GM23338 (cell line): ENCODE data around the gene NUP205. TPM values are rescaled to one million over a fixed set of nuclear protein-coding genes. Genes with fewer than 3 reads are reported as not detected.

Source experiments
- ATAC-seq: fragments of 200-7000 bp; cut with Tn5 transposase; 3 replicates; pipeline ENCODE4 v1.9.1; 2020
- DNase-seq: peaks from one replicate; pipeline ENCODE4 v3.0.0-alpha.2; 2015; ENCODE audit warnings: low spot score
- H2AFZ ChIP-seq: fragments of 200-600 bp; sonication (generic); 2 replicates; pipeline ENCODE4 v1.8.0; 2016; ENCODE audit warnings: antibody characterized with exemption, mild to moderate bottlenecking, moderate library complexity
- H3F3A ChIP-seq: fragments of 200-600 bp; sonication (generic); replicated peaks from 2 replicates; pipeline ENCODE4 v1.8.0; 2017; ENCODE audit warnings: antibody characterized with exemption, mixed run types, low read depth
- H3K27ac ChIP-seq: fragments of 200-600 bp; sonication (generic); 2 replicates; pipeline ENCODE4 v1.6.1; 2016; ENCODE audit warnings: low read depth
- H3K27me3 ChIP-seq: fragments of 200-600 bp; sonication (generic); 2 replicates; pipeline ENCODE4 v1.8.0; 2016; ENCODE audit warnings: mild to moderate bottlenecking, mixed run types, moderate library complexity; ENCODE audit not compliant: insufficient read depth
- H3K36me3 ChIP-seq: fragments of 200-600 bp; sonication (generic); 2 replicates; pipeline ENCODE4 v1.8.0; 2016; ENCODE audit warnings: mild to moderate bottlenecking; ENCODE audit not compliant: insufficient read depth
- H3K4me1 ChIP-seq: fragments of 200-600 bp; sonication (generic); 2 replicates; pipeline ENCODE4 v1.8.0; 2016; ENCODE audit warnings: mild to moderate bottlenecking, moderate library complexity; ENCODE audit not compliant: insufficient read depth
- H3K4me2 ChIP-seq: fragments of 200-600 bp; sonication (generic); 2 replicates; pipeline ENCODE4 v1.7.1; 2017; ENCODE audit warnings: mixed run types
- H3K4me3 ChIP-seq: fragments of 200-600 bp; sonication (generic); 2 replicates; pipeline ENCODE4 v1.6.1; 2016; ENCODE audit warnings: mixed run types
- H3K79me2 ChIP-seq: fragments of 200-600 bp; sonication (generic); replicated peaks from 2 replicates; pipeline ENCODE4 v1.8.0; 2017; ENCODE audit warnings: mild to moderate bottlenecking; ENCODE audit not compliant: insufficient read depth
- H3K9me2 ChIP-seq: fragments of 200-600 bp; sonication (generic); 2 replicates; pipeline ENCODE4 v1.8.0; 2017; ENCODE audit not compliant: insufficient read depth
- H4K20me1 ChIP-seq: fragments of 200-600 bp; sonication (generic); replicated peaks from 2 replicates; pipeline ENCODE4 v1.8.0; 2017; ENCODE audit warnings: mild to moderate bottlenecking; ENCODE audit not compliant: insufficient read depth
- H3K27ac Mint-ChIP-seq: 2 replicates; pipeline ENCODE4 v1.8.0; 2020; ENCODE audit warnings: inconsistent platforms, mild to moderate bottlenecking, moderate library complexity, mixed read lengths
- H3K27me3 Mint-ChIP-seq: 3 replicates; pipeline ENCODE4 v1.8.0; 2022; ENCODE audit warnings: low read depth, mild to moderate bottlenecking, moderate library complexity, mixed read lengths, inconsistent platforms; ENCODE audit not compliant: insufficient read depth, poor library complexity
- H3K36me3 Mint-ChIP-seq: 3 replicates; pipeline ENCODE4 v1.8.0; 2021; ENCODE audit warnings: low read depth, mild to moderate bottlenecking, inconsistent platforms, moderate library complexity, mixed read lengths
- H3K4me1 Mint-ChIP-seq: 3 replicates; pipeline ENCODE4 v1.8.0; 2020; ENCODE audit warnings: mild to moderate bottlenecking, inconsistent platforms, mixed read lengths
- H3K4me3 Mint-ChIP-seq: 3 replicates; pipeline ENCODE4 v1.8.0; 2021; ENCODE audit warnings: moderate library complexity, mild to moderate bottlenecking, inconsistent platforms, mixed read lengths
- H3K9me3 Mint-ChIP-seq: 3 replicates; pipeline ENCODE4 v1.8.0; 2020; ENCODE audit warnings: moderate library complexity, mild to moderate bottlenecking, inconsistent platforms, mixed read lengths
- CREB1 ChIP-seq: fragments of 250-450 bp; sonication (Bioruptor Pico); IDR thresholded peaks from 2 replicates; pipeline ENCODE4 v1.5.0; 2020; ENCODE audit warnings: low read depth, mild to moderate bottlenecking, moderate library complexity
- ETS1 ChIP-seq: IDR thresholded peaks from 2 replicates; pipeline ENCODE4 v1.6.1; 2016; ENCODE audit warnings: antibody characterized with exemption
- EZH2 ChIP-seq: fragments of 200-600 bp; sonication (generic); IDR thresholded peaks from one replicate; pipeline ENCODE4 v1.8.0; 2017; ENCODE audit warnings: antibody characterized with exemption, mild to moderate bottlenecking, low read depth; ENCODE audit not compliant: unreplicated experiment
- EZH2phosphoT487 ChIP-seq: fragments of 200-600 bp; sonication (generic); IDR thresholded peaks from one replicate; pipeline ENCODE4 v1.8.1; 2018; ENCODE audit warnings: antibody characterized with exemption; ENCODE audit not compliant: unreplicated experiment
- JUNB ChIP-seq: IDR thresholded peaks from one replicate; pipeline ENCODE4 v1.6.1; 2016; ENCODE audit warnings: antibody characterized with exemption; ENCODE audit not compliant: unreplicated experiment
- NANOG ChIP-seq: IDR thresholded peaks from 2 replicates; pipeline ENCODE4 v1.6.1; 2016; ENCODE audit warnings: antibody characterized with exemption, borderline replicate concordance
- POLR2AphosphoS5 ChIP-seq: IDR thresholded peaks from 2 replicates; pipeline ENCODE4 v1.6.1; 2016; ENCODE audit warnings: antibody characterized with exemption, low read depth
- STAT1 ChIP-seq: IDR thresholded peaks from one replicate; pipeline ENCODE4 v1.6.1; 2016; ENCODE audit warnings: antibody characterized with exemption; ENCODE audit not compliant: unreplicated experiment
- ZNF331 ChIP-seq: fragments of 250-450 bp; sonication (Bioruptor Pico); IDR thresholded peaks from 2 replicates; pipeline ENCODE4 v1.5.0; 2020; ENCODE audit warnings: low read depth, mild to moderate bottlenecking, moderate library complexity
- ZNF462 ChIP-seq: fragments of 250-450 bp; sonication (Bioruptor Pico); IDR thresholded peaks from 2 replicates; pipeline ENCODE4 v1.5.0; 2020; ENCODE audit warnings: mild to moderate bottlenecking, moderate library complexity
- polyA plus RNA-seq: library from polyadenylated mRNA; unstranded; fragments of >200 nt; fragmentation: Nextera tagmentation; extraction: Ambion mirVana; gene quantifications from 2 replicates; pipeline ENCODE4 v1.2.1, GENCODE V29; 2016
- total RNA-seq: library from RNA; depleted of rRNA; stranded (reverse); fragments of >200 nt; shearing (Covaris generic); gene quantifications from 2 replicates; pipeline ENCODE4 v1.2.3, GENCODE V29; 2014

Gene NUP205
- total and polyA plus RNA-seq, 2 experiments from 2014 or later, result 150 to 212 TPM

DNA sequence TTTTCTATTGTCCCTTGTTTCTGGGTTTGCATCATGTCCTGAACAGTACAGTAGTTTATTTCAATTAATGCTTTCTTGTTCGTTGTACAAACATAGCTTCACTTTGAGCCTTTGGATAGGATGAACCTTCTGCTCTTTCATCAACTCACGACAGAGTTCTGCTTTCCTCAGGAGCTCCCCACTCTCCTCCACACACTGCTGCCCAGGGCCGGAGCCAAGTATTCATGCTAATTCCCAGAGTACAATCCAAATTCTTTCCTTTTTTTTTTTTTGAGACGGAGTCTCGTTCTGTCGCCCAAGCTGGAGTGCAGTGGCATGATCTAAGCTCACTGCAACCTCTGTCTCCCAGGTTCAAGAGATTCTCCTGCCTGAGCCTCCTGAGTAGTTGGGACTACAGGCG, 7.5 kb upstream of the NUP205 start (continued):
- TF ChIP-seq EZH2 (no peak), POLR2AphosphoS5 (no peak), ZNF462 (CRISPR knock-in tag) (no peak), JUNB (no peak), NANOG (no peak)

- H4K20me1 ChIP-seq, result no peaks in the 10 kb centered on the region
- no peak overlapping the region for H3K4me3 Mint-ChIP-seq
- no peaks in the 10 kb centered on the region for H3K27me3 ChIP-seq
- no peak overlapping the region for H2AFZ ChIP-seq
- H3K36me3 Mint-ChIP-seq, result no peaks in the 10 kb centered on the region
- H3K9me3 Mint-ChIP-seq, result no peaks in the 10 kb centered on the region
- no peak overlapping the region for H3K27ac ChIP-seq
- no peaks in the 10 kb centered on the region for H3K79me2 ChIP-seq
- no peaks in the 10 kb centered on the region for H3K36me3 ChIP-seq
- H3K27me3 Mint-ChIP-seq, result no peaks in the 10 kb centered on the region
- H3K27ac Mint-ChIP-seq, result no peak overlapping the region
- H3K4me1 ChIP-seq, result no peaks in the 10 kb centered on the region
- no peaks in the 10 kb centered on the region for H3F3A ChIP-seq
- no peaks in the 10 kb centered on the region for H3K9me2 ChIP-seq
- no peak overlapping the region for H3K4me3 ChIP-seq
- no peak for TF ChIP-seq JUNB
- TF ChIP-seq ZNF331 (CRISPR knock-in tag), result no peak
- no peak for TF ChIP-seq EZH2phosphoT487
- no peak for TF ChIP-seq STAT1
- no peak for TF ChIP-seq CREB1 (CRISPR knock-in tag)
- no peak for TF ChIP-seq POLR2AphosphoS5
- no peak for TF ChIP-seq ETS1
- no peak for DNase-seq
- no peak overlapping the region for H3K4me2 ChIP-seq
- H3K4me1 Mint-ChIP-seq, result no peaks in the 10 kb centered on the region
- no peak for ATAC-seq
Observed at GRCh38 chr7:135552148-135552547, 5.6 kb upstream of the NUP205 start.
